Measurements from ENCODE around the gene SIX2.

DNA sequence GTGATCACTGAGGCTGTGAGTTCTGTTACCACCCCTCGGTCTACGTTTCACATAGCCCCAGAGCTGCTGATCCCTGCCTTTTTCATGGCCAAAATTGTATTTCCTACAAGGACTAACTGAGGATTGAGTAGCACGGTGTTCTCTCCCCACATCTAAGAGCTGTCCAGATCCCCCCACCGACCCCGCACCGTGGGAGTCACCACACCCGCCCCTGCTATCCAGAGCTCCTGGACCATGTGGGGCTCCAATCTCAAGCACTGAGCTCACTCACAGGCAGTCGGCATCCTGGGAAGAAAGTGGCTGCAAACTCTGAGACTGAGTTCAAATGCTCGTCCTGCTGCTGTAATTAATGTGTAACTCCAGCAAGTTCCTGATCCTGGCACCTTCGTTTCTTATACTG is 9.7 kb downstream of the SIX2 start:
- TF ChIP-seq FOXK2 (IDR thresholded peaks at IDR 0.05) (no peak), SP1 (IDR thresholded peaks at IDR 0.05) (no peak), BHLHE40 (IDR thresholded peaks at IDR 0.05; ENCODE audit: borderline replicate concordance) (no peak), HDGF (IDR thresholded peaks at IDR 0.05; ENCODE audit: borderline replicate concordance) (no peak), FOXM1 (IDR thresholded peaks at IDR 0.05; ENCODE audit: borderline replicate concordance) (no peak)

Measured in HEK293T (cell line).